ENCODE data around the gene KCNQ1.
"Not testable (repeated sequence)": the region's sequence is repeated elsewhere in the genome, so short reads cannot be mapped to it uniquely, and the experiment has no call there.

Gene KCNQ1

DNA sequence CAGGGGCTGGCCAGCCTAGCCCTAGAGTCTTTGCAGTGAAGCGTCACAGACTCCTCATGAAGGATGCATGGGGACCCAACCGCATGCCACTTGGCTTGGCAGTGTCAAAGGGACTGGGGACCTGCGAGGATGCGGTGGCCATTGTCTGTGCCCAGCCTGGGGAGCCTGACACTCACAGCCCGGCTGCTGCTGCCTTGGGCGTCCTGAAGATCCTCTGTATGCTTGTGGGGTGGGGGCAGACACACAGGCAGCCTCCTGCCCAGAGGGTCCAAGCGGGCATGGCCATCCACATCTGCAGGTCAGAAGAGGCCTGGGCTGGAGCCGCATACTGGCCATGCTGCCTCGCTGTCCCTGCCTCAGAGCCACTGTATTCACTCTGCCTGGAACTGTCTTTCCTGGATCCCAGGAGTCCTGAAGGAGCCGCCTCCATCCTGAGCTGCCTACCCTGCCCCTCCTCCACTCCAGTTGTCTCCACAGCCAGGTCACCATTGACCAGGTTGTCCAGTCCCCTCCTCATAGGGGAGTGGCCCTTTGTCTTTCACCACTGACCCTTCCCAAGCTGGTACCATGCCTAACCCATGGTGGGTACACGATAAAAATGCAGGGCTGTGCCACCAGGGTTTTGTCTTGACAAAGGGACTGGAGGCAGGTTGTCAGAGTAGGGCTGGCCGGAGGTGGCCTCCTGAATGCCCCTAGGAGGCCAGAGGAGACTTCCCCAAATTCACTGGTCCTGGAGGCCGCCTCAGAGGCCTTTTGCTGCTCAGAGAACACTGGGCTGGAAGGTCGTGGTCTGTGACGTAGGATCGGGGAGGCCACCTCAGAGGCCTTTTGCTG lies 148.0 kb downstream of the KCNQ1 start:
- DNase-seq (ENCODE audit: low read depth), result no peak

DNA sequence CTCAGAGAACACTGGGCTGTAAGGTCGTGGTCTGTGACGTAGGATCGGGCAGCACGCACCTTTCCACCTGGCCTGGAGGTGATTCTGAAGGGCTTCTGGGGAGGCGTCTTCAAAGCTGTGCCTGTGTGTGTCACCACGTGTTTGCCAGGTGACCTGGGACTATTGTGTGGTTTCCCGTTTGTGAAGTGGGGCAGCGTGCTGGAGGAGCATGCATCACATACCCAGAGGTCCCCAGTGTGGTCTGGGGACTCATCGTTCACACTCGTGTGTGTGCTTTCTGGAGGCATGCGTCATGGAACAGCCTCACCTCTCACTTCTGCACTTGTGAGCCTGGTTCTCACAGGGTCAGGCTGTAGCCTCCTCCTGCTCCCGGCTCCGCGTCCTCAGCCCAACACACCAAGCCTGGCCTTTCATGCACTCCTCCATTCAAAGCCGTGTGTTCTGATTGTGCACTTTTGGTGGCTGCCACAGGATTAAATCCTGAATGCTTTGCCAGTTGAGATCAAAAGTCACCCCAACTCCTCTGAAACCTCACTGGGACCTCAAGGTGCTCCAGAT lies 148.7 kb downstream of the KCNQ1 start:
- no peak for DNase-seq (ENCODE audit: low read depth)

DNA sequence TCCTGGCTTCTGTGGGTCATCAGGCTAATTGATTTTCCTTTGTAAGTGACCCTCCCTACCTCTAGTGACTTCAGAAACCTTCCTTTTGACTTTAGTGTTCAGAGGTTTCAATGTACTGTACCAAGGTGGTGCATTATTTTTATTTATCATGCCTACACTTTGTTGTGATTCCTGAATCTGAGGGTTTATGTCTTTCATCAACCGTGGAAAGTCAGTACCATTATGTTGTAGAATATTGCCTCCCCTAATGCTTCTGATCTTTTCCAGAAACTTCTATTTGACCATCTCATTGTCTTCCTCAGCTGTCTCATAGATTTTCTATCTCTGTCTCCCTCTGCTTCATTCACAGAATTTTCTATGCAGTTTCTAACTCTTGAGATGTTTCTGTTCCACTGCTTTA lies 149.5 kb downstream of the KCNQ1 start:
- DNase-seq (ENCODE audit: low read depth), result no peak

DNA sequence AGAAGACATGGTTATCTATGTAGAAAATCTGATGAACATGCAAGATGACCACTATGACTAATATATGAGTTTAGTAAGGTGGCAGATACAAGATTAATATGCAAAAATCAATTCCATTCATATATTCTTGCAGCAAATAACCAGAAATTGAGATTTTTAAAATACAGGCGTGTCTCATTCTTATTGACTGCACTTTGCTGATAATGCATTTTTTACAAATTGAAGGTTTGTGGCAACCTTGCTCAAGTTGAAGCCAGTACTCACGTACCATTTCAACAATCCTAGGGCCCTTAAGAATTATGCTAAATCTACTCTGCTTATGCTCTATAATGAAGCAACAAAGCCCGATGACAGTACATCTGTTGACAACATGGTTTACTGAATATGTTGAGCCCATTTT lies 150.4 kb downstream of the KCNQ1 start:
- no peak for DNase-seq (ENCODE audit: low read depth)

DNA sequence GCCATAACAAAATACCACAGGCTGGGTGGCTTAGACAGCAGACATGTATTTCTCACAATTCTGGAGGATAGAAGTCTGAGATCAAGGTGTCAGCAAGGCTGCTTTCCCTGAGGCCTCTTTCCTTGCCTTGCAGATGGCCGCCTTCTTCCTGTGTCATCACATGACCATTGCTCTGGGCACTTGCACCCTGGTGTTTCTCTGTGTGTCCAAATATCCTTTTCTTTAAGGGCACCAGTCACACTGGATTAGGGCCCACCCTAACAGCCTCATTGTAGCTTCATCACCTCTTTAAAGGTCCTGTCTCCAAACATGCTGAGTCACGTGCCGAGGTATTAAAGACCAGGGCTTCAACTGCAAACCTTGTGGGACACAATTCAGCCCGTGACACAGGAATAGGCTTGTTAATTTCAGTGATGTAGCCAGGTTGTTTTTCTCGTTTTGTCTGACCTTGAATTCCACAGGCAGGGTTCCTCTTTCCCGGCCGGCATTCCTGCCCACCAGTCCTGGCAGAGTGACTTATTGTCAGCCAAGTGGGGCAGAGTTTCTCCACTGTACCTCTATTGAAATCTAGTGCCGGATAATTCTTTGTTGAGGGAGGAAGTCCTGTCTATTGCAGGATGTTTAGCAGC lies 154.9 kb downstream of the KCNQ1 start:
- DNase-seq (ENCODE audit: low read depth), result no peak

DNA sequence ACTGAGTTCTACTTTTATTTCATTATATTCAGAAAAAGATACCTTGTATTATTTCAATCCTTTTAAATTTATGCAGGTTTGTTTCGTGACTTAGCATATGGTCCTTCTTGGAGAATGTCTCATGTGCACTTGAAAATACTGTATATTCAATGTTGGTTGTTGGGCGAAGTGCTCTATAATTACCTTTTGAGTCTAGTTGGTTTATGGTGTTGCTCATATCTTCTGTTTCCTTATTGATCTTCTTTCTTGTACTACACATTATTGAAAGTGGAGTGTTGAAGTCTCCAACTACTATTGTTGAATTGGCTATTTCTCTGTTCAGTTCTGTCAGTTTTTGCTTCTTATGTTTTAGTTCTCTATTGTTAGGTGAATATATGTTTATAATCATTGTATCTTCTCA lies 164.5 kb downstream of the KCNQ1 start:
- no peak for DNase-seq (ENCODE audit: low read depth)

DNA sequence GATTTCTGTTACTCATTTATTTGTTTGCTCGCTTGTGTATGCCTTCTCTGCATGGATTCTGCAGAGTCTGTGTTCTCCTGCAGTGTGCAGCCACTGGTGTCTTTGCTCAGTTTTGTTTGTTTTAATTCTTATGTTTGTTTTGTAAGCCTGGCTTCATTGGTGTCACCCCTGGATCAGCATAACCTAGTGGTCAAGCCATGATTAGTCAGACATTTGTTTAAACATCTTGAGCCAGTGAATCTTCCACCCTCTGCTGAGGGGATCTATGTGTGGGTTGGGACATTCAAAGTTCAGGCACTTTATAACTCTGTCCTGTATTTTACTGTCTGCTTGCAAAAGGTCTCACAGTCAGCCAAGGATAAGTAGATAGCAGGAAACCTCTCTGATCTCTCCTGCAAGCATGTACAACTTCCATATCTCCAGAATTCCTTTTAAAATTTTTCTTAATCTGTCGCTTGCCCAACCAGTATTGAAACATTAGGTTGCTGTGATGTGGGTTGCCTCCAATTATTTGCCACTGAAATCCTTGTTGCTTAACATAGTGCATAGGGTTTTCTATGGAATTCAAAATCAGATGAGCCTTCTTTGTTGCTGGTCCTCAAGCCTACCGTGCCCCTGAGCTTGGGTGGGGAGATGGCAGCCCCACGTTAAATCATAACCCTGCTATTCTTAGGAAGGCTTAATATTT lies 168.2 kb downstream of the KCNQ1 start:
- no peak for DNase-seq (ENCODE audit: low read depth)

DNA sequence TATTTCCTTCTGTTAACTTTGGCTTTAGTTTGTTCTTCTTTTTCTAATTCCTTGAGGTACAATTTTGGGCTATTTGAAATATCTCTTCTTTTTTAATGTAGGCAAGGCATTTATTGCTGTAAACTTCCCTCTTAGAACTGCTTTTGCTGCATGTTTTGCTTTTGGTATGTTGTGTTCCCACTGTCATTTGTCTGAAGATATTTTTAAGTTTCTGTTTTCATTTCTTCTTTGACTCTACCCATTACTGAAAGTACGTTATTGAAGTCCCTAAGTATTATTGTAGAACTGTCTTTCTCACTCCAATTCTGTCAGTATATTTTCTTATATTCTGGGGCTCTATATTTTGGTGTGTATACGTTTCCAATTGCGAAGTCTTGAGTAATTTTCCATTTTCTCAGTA lies 177.1 kb downstream of the KCNQ1 start:
- no peak for DNase-seq (ENCODE audit: low read depth)

DNA sequence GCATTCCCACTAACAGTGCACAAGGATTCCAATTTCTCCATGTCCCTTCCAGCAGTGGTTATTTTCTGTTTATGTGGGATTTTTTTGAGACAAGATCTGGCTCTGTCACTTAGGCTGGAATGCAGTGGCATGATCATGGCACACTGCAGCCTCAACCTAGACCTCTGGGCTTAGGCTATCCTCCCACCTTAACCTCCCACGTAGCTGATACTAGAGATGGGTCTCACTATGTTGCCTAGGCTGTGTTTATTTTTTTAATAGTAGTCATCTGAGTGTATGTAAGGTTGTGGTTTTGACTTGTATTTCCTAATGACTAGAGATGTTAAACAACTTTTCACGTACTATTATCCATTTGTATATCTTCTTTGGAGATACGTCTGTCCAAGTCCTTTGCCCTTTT lies 180.4 kb downstream of the KCNQ1 start:
- DNase-seq (ENCODE audit: low read depth), result no peak

DNA sequence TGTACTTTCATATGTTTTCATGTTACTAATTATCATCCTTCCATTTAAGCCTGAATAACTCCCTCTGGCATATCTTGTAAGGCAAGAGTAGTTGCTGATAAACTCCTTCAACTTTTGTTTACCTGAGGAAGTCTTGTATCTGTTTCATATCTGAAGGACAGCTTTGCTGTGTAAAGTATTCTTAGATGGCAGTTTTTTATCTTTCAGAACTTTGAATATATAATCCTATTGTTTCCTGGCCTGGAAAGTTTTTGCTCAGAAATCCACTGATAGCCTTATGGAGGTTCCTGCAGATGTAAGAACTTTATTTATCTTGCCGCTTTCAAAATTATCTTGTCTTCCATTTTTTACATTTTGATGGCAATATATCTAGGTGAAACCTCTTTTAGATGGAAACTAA lies 185.9 kb downstream of the KCNQ1 start:
- no peak for DNase-seq (ENCODE audit: low read depth)

DNA sequence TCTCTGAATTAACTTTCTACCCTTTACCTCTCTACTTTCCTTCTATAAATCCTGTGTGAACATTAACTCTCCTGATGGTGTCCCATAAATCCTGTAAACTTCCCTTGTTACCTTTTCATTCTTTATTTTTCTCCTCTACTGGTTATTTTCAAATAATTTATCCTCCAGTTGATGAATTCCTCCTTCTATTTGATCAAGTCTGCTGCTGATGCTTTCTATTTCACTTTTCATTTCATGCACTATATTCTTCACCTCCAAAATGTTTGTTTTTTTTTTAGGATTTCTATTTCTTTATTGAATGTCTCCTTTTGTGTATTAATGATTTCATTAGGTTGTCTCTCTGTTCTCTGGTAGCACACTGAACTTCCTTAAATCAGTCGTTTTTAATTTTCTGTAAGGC lies 186.4 kb downstream of the KCNQ1 start:
- no peak for DNase-seq (ENCODE audit: low read depth)

DNA sequence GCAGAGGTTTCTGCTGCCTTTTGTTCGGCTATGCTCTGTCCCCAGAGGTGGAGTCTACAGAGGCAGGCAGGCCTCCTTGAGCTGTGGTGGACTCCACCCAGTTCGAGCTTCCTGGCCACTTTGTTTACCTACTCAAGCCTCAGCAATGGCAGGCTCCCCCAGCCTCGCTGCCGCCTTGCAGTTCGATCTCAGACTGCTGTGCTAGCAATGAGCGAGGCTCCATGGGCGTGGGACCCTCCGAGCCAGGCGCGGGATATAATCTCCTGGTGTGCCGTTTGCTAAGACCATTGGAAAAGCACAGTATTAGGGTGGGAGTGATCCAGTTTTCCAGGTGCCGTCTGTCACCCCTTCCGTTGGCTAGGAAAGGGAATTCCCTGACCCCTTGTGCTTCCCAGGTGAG lies 195.0 kb downstream of the KCNQ1 start:
- not testable (repeated sequence) for DNase-seq (ENCODE audit: low read depth)

DNA sequence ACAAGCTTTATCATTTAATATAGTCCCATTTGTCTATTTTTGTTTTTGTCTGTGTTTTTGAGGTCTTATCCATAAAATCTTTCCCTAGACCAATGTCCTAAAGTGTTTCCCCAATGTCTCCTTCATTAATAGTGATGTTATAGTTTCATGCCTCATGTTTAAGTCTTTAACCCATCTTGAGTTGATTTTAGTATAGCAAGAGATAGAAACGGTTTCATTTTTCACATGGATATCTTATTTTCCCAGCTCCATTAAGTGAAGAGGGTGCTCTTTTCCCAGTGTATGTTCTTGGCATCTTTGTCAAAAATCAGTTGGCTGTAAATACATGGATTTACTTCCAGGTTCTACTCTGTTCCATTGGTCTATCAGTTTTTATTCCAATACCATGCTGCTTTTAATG lies 196.8 kb downstream of the KCNQ1 start:
- DNase-seq (ENCODE audit: low read depth), result no peak

DNA sequence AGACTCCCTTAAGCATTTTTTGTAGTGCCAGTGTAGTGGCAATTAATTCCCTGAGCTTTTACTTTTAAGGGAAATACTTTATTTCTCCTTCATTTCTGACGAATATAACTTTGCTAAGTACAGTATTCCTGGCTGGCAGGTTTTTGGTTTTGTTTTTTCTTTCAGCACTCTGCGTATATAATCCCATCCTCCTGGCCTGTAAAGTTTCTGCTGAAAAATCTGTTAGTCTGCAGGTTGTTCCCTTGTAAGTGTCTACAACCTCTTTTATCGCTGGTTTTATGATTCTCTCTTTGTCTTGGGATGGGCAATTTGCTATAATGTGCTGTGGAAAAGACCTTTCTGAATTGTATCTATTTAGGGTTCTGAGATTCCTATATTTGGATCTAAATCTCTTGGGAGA lies 198.9 kb downstream of the KCNQ1 start:
- no peak for DNase-seq (ENCODE audit: low read depth)

DNA sequence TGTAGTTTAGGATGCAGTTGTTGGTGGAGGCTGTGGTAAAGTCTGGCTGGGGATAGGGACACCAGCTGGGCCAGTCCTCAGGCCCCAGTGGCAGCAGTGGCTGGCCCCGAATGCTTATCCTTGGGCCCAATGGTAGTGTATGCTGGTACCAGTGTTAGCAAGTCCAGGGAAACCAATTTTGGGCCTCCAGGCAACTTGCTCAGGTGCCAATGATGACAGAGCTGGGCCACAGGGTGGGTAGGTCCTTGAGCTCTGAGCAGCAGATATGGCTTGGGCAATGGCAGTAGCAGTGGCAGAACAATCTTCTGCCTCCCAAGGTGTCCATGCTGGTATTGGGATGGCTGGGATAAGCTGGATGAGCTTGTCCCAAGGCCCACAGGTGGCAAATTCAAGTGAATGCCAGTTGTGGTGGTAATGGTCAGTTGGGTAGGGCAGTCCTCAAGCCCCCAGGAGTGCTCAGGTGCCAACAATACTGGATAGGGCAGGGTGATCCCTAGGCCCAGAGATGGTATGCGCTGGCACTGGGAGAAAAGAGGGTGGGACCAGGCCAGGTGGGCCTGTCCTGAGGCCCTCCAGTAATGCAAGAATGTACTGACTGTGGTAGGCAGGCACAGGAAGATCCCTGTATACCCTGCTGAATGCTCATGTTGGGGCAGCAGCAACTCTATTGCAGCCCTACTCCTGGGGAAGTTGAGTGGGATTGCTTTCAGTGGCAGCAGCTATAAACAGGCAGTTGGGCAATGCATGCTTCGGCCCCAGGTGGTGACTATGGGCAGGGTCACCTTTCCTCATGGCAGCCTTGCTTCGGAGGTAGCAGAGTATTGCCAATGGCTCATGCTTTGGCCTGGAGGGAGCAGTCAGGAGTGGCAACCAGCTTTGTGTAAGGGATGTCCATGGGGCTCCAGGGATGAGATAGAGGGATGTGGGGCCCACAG lies 200.3 kb downstream of the KCNQ1 start:
- DNase-seq (ENCODE audit: low read depth), result no peak

DNA sequence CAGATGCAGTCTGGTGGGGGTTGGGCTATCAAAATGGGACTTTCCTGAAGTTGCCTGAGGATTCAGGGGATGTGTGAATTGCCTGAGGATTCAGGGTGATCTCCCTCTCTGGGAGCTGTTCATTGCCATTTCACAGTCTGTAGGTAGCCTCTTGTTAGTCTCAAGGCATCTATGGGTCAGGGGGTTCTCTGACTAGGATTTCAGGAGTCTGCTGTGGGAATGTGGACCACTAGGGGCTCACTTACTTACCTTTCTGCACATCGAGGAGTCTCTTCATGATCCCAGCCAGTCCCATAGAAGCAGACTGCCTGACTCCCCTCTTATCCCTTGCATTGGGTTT lies 200.9 kb downstream of the KCNQ1 start:
- no peak for DNase-seq (ENCODE audit: low read depth)

DNA sequence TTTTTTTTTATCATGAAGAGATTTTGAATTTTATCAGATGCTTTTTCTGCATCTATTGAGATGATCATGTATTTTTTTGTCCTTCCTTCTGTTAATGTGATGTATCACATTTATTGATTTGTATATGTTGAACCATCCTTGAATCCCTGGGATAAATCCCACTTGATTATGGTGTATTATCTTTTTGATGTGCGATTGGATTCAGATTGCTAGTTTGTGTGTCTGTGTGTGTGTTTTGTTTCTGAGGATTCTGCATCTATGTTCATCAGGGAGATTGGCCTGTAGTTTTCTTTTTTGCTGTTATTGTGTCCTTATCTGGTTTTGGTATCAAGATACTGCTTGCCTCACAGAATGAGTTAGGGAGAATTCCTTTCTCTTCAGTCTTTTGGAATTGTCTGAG lies 202.4 kb downstream of the KCNQ1 start:
- DNase-seq (ENCODE audit: low read depth), result no peak

DNA sequence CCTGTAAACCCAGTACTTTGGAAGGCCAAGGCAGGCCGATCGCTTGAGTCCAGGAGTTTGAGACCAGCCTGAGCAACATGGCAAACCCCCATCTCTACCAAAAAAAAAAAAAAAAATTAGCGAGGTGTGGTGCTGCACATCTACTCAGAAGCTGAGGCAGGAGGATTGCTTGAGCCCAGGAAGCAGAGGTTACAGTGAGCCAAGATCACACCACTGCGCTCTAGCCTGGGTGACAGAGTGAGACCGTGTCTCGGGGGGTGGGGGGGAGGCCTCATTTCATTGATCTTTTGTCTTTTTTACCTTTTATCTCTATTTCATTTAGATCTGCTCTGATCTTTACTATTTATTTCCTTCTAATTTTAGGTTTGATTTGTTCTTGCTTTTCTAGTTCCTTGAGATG lies 203.1 kb downstream of the KCNQ1 start:
- no peak for DNase-seq (ENCODE audit: low read depth)

DNA sequence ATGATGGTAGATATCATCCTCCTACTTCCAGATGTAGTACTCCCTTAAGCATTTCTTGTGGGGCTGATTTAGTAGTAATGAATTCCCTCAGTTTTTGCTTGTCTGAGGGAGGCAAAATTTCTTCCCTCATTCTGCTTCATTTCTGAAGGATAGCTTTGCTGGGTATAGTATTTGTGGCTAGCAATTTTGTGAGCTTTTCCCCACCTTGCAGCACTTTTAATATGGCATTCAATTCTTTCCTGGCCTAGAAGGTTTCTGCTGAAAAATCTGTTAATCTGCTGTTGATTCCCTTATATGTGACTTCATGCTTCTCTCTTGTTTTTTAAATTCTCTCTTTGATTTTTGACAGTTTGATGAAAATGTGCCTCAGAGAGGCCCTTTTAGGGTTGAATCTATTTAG lies 204.6 kb downstream of the KCNQ1 start:
- DNase-seq (ENCODE audit: low read depth), result no peak

DNA sequence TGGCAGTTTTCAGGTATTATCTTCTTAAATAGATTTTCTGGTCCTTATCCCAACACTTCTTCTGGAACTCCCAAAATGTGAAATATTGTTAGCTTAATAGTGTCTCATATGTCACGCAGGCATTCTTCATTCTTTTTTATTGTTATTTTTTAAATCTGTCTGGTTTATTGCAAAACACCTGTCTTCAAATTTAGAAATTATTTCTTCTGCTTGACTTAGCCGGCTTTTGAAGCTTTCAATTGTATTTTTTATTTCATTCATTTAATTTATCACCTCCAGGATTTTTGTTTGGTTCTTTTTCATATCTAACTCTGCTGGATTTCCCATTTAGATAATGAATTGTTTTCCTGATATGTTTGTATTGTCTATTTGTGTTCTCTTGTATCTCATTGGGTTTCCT lies 205.0 kb downstream of the KCNQ1 start:
- DNase-seq (ENCODE audit: low read depth), result no peak

DNA sequence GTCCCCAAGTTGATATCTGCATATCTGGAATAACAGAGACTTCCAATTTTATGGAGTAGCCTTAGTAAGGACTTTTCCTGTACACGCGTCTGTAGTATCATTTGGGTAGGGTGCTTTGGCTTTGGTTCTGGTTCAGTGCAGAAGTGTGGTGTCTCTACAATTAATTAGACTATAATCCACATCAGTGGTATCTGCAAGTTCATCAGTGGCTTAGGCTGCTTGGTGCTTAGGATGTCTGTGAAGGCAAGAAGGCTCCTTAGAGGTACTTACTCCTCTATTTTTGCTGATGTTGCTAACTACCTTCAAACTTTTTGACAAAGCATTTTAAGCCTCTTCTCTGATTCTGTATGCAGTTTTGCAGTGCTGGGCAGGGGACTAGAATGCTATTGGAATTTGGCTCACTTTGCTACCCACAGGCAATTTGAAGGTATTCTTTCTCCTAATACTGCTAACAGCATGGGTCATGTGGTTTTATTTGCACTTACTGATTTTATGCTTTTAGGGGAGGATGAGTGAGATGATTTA lies 205.6 kb downstream of the KCNQ1 start:
- no peak for DNase-seq (ENCODE audit: low read depth)
